GM12878 (cell line): ENCODE results near the gene NBPF1.
"Not testable (repeated sequence)": the region's sequence is repeated elsewhere in the genome, so short reads cannot be mapped to it uniquely, and the experiment has no call there.

Source experiments
- EGR1 ChIP-seq, 2 experiments: IDR thresholded peaks; 1 replicate in 1 of 2; 2 replicates in 1 of 2; pipeline ENCODE4 v1.6.1; 2011 to 2012; ENCODE audit warnings: low read depth in 2 of 2, low read length in 2 of 2, borderline replicate concordance in 1 of 2, mild to moderate bottlenecking in 1 of 2, moderate library complexity in 1 of 2
- FOXK2 ChIP-seq: fragments of 450-650 bp; IDR thresholded peaks from 2 replicates; pipeline ENCODE4 v1.6.1; 2017; ENCODE audit warnings: mild to moderate bottlenecking, moderate library complexity
- MXI1 ChIP-seq: fragments of 150-350 bp; IDR thresholded peaks from 2 replicates; pipeline ENCODE4 v1.6.1; 2011; ENCODE audit warnings: low read depth, mild to moderate bottlenecking, inconsistent platforms, low read length, improper control_type of control experiment
- TARDBP ChIP-seq: IDR thresholded peaks from 2 replicates; pipeline ENCODE4 v1.6.1; 2016; ENCODE audit warnings: borderline replicate concordance
- TCF7 ChIP-seq: IDR thresholded peaks from 2 replicates; pipeline ENCODE4 v1.6.1; 2014; ENCODE audit warnings: antibody characterized with exemption, borderline replicate concordance
- ZNF24 ChIP-seq: fragments of 450-650 bp; IDR thresholded peaks from 2 replicates; pipeline ENCODE4 v1.6.1; 2017; ENCODE audit warnings: antibody characterized with exemption, mild to moderate bottlenecking
- ZSCAN29 ChIP-seq: fragments of 450-650 bp; IDR thresholded peaks from 2 replicates; pipeline ENCODE4 v1.6.1; 2017; ENCODE audit warnings: mild to moderate bottlenecking, moderate library complexity
- TF ChIP-seq, protein P1 (sequence below), 3 experiments: IDR thresholded peaks in 2 of 3; conservative IDR thresholded peaks in 1 of 3; 2 replicates each; pipeline ENCODE4 v1.5.1; 2011; ENCODE audit warnings: low read depth in 3 of 3, low read length in 3 of 3, mild to moderate bottlenecking in 3 of 3, control low read depth in 2 of 3, moderate library complexity in 2 of 3, inconsistent platforms in 1 of 3, mixed read lengths in 1 of 3; ENCODE audit not compliant: control insufficient read depth in 2 of 3, insufficient read depth in 1 of 3; ENCODE audit errors: extremely low read depth in 1 of 3
- TF ChIP-seq, protein P2 (sequence below): IDR thresholded peaks from 2 replicates; pipeline ENCODE4 v1.6.1; 2011; ENCODE audit warnings: borderline replicate concordance, low read depth, mild to moderate bottlenecking, moderate library complexity, mixed read lengths, low read length; ENCODE audit not compliant: insufficient read depth; ENCODE audit errors: extremely low read length

DNA sequence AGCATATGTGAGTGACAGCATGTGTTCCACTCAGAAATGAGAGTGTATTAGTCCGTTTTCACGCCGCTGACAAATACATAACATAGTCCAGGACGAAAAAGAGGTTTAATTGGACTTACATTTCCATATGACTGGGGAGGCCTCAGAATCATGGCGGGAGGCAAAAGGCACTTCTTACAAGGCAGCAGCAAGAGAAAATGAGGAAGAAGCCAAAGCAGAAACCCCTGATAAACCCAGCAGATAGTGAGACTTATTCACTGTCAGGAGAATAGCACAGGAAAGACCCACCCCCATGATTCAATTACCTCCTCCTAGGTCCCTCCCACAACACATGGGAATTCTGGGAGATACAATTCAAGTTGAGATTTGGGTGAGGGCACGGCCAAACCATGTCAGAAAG, 75.8 kb downstream of the NBPF1 start:
- TF ChIP-seq TARDBP; FOXK2; EGR1 (IDR thresholded peaks at IDR 0.05; ENCODE audit: borderline replicate concordance in 1 of 2, low read depth in 2 of 2, low read length in 2 of 2); ZNF24; MXI1; ZSCAN29; TCF7: not testable (repeated sequence)
- TF ChIP-seq, protein P1, sequence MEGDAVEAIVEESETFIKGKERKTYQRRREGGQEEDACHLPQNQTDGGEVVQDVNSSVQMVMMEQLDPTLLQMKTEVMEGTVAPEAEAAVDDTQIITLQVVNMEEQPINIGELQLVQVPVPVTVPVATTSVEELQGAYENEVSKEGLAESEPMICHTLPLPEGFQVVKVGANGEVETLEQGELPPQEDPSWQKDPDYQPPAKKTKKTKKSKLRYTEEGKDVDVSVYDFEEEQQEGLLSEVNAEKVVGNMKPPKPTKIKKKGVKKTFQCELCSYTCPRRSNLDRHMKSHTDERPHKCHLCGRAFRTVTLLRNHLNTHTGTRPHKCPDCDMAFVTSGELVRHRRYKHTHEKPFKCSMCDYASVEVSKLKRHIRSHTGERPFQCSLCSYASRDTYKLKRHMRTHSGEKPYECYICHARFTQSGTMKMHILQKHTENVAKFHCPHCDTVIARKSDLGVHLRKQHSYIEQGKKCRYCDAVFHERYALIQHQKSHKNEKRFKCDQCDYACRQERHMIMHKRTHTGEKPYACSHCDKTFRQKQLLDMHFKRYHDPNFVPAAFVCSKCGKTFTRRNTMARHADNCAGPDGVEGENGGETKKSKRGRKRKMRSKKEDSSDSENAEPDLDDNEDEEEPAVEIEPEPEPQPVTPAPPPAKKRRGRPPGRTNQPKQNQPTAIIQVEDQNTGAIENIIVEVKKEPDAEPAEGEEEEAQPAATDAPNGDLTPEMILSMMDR (IDR thresholded peaks at IDR 0.05 in 2 of 3, conservative IDR thresholded peaks at IDR 0.05 in 1 of 3; ENCODE audit: control insufficient read depth in 2 of 3, extremely low read depth in 1 of 3, insufficient read depth in 1 of 3, low read depth in 3 of 3, low read length in 3 of 3): not testable (repeated sequence)
- TF ChIP-seq, protein P2, sequence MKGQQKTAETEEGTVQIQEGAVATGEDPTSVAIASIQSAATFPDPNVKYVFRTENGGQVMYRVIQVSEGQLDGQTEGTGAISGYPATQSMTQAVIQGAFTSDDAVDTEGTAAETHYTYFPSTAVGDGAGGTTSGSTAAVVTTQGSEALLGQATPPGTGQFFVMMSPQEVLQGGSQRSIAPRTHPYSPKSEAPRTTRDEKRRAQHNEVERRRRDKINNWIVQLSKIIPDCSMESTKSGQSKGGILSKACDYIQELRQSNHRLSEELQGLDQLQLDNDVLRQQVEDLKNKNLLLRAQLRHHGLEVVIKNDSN: not testable (repeated sequence)
